Neutrophil (primary cell): Measurements from ENCODE around the gene CGN.
"Not testable (repeated sequence)": the region's sequence is repeated elsewhere in the genome, so short reads cannot be mapped to it uniquely, and the experiment has no call there.

Experiments used
- H3K27ac ChIP-seq: fragments of 200-600 bp; sonication (generic); 2 replicates; pipeline ENCODE4 v1.5.1; 2016; ENCODE audit warnings: mild to moderate bottlenecking, moderate library complexity
- H3K27me3 ChIP-seq: fragments of 200-600 bp; sonication (generic); 2 replicates; pipeline ENCODE4 v1.6.0; 2016; ENCODE audit warnings: mild to moderate bottlenecking
- H3K36me3 ChIP-seq: fragments of 200-600 bp; sonication (generic); 2 replicates; pipeline ENCODE4 v1.5.1; 2017
- H3K4me1 ChIP-seq, 2 experiments: fragments of 200-600 bp in 1 of 2; sonication (generic) in 1 of 2; 1 replicate in 1 of 2; 2 replicates in 1 of 2; pipeline versions ENCODE4 v1.5.1 to v1.6.1; 2013 to 2016; ENCODE audit warnings: low read depth in 1 of 2, low read length in 1 of 2, mild to moderate bottlenecking in 1 of 2, moderate library complexity in 1 of 2; ENCODE audit not compliant: control insufficient read depth in 1 of 2, insufficient read depth in 1 of 2
- H3K4me3 ChIP-seq, 2 experiments: fragments of 200-600 bp in 1 of 2; sonication (generic) in 1 of 2; 1 replicate in 1 of 2; 2 replicates in 1 of 2; pipeline ENCODE4 v1.5.1; 2013 to 2016; ENCODE audit warnings: low read depth in 1 of 2, low read length in 1 of 2, mild to moderate bottlenecking in 1 of 2, moderate library complexity in 1 of 2
- H3K9me3 ChIP-seq: fragments of 200-600 bp; sonication (generic); 2 replicates; pipeline ENCODE4 v1.5.1; 2016
- CTCF ChIP-seq: fragments of 200-600 bp; sonication (generic); IDR thresholded peaks from 2 replicates; pipeline ENCODE4 v1.5.1; 2016; ENCODE audit warnings: antibody characterized with exemption

CGN gene

DNA sequence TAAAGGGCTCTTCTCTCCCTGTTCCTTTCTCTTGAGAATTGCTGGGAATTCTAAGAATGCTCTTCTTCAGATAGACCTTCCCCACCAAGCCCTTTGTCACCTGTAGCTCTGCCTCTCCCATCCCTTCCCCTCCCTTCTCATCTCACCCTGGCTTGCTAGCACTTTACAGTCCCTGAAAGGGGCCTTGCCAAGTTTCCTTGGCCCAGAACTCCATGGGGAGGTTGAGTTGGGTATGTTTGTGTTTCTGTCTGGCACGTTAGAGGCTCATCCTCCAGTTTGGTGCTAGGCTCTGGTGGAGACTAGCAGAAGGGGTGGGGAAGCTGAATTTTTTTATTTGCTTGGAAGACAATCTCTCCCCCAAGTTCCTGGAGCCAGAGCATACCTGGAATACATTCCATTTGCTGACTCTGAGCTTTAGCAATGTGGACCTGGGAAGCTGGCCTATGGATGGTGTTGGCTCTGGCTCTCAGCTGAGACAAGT, 4.9 kb downstream of the CGN start:
- Histone ChIP-seq H3K36me3 (no peaks in the 10 kb centered on the region), H3K4me3 (no peak overlapping the region), H3K4me1 (peaks cover 12 to 13% of the 10 kb centered on the region in 2 experiments), H3K27me3 (peaks cover 43% of the 10 kb centered on the region), H3K9me3 (no peaks in the 10 kb centered on the region), H3K27ac (no peak overlapping the region)
- TF ChIP-seq CTCF, result no peak

GRCh38 chr1:151518431-151518830, 7.2 kb downstream of the CGN start:
- Histone ChIP-seq H3K27me3 (peaks cover 28% of the 10 kb centered on the region), H3K9me3 (no peaks in the 10 kb centered on the region), H3K4me3 (no peak overlapping the region), H3K36me3 (no peaks in the 10 kb centered on the region), H3K27ac (no peak overlapping the region), H3K4me1 (no peaks in the 10 kb centered on the region)
- TF ChIP-seq CTCF, result no peak

DNA sequence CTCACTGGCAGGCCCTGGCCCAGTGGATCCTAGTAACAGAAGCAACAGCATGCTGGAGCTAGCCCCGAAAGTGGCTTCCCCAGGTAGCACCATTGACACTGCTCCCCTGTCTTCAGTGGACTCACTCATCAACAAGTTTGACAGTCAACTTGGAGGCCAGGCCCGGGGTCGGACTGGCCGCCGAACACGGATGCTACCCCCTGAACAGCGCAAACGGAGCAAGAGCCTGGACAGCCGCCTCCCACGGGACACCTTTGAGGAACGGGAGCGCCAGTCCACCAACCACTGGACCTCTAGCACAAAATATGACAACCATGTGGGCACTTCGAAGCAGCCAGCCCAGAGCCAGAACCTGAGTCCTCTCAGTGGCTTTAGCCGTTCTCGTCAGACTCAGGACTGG, 7.7 kb downstream of the CGN start:
- Histone ChIP-seq H3K4me3 (no peak overlapping the region), H3K9me3 (no peaks in the 10 kb centered on the region), H3K4me1 (no peaks in the 10 kb centered on the region), H3K27ac (no peak overlapping the region), H3K27me3 (peaks cover 23% of the 10 kb centered on the region), H3K36me3 (no peaks in the 10 kb centered on the region)
- no peak for TF ChIP-seq CTCF

GRCh38 chr1:151519667-151520066, 8.5 kb downstream of the CGN start:
- peaks cover 16% of the 10 kb centered on the region for H3K27me3 ChIP-seq
- no peaks in the 10 kb centered on the region for H3K36me3 ChIP-seq
- H3K9me3 ChIP-seq, result no peaks in the 10 kb centered on the region
- no peak overlapping the region for H3K27ac ChIP-seq
- no peaks in the 10 kb centered on the region for H3K4me1 ChIP-seq
- TF ChIP-seq CTCF, result no peak
- H3K4me3 ChIP-seq, result no peak overlapping the region

- Histone ChIP-seq H3K9me3 (no peaks in the 10 kb centered on the region), H3K4me3 (no peak overlapping the region), H3K4me1 (no peaks in the 10 kb centered on the region), H3K36me3 (no peaks in the 10 kb centered on the region), H3K27me3 (peaks cover 15% of the 10 kb centered on the region), H3K27ac (no peak overlapping the region)
- TF ChIP-seq CTCF, result no peak
Observed at GRCh38 chr1:151520359-151520758, 9.2 kb downstream of the CGN start.

- H3K4me1 ChIP-seq, H3K36me3 ChIP-seq, H3K27ac ChIP-seq, H3K27me3 ChIP-seq, H3K4me3 ChIP-seq, H3K9me3 ChIP-seq: not testable (repeated sequence)
Observed at GRCh38 chr1:151522427-151522826, 11.2 kb downstream of the CGN start.
